Lower leg skin (tissue), 3 donors: ENCODE results near the gene HINT2.

Experiments
- POLR2A ChIP-seq, 2 donors: fragments of 450-650 bp; IDR thresholded peaks; one replicate each; pipeline ENCODE4 v1.6.1; 2016 to 2017; ENCODE audit warnings: antibody characterized with exemption in 2 of 2, mild to moderate bottlenecking in 1 of 2, moderate library complexity in 1 of 2
- TF ChIP-seq, protein P1 (sequence below), 3 donors: fragments of 450-650 bp; IDR thresholded peaks; one replicate each; pipeline ENCODE4 v1.5.1; 2016; ENCODE audit warnings: antibody characterized with exemption in 3 of 3, mild to moderate bottlenecking in 3 of 3, moderate library complexity in 2 of 3

DNA sequence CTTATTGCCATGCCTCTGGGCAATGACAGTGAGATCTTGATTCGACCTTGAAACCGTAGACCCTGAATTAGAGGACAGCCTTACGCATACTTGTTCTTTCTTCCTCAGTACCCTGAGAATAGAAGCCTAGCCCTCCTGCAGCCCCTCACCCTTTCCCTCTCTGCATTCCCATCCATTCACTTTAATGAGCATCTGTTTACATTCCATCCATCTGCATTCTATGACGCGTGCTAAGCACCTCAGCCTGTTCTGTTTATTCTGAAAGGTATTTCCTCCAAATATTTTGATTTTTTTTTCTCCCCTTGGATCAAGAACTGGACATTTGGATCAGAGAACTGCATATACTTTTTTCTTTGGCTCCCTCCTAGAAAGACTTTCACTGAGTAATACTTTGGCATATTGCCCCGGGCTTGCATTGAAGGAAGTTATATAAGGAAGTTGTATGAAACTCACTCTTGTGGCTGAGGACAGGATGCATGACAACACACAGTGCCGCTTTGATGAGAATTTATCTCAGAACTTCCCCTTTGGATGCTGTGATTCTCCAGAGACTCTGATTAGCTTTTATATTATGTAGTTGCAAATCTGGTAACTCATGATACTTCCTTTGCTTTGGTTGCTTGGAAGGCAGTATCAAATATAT, 29.9 kb upstream of the HINT2 start:
- TF ChIP-seq, protein P1, sequence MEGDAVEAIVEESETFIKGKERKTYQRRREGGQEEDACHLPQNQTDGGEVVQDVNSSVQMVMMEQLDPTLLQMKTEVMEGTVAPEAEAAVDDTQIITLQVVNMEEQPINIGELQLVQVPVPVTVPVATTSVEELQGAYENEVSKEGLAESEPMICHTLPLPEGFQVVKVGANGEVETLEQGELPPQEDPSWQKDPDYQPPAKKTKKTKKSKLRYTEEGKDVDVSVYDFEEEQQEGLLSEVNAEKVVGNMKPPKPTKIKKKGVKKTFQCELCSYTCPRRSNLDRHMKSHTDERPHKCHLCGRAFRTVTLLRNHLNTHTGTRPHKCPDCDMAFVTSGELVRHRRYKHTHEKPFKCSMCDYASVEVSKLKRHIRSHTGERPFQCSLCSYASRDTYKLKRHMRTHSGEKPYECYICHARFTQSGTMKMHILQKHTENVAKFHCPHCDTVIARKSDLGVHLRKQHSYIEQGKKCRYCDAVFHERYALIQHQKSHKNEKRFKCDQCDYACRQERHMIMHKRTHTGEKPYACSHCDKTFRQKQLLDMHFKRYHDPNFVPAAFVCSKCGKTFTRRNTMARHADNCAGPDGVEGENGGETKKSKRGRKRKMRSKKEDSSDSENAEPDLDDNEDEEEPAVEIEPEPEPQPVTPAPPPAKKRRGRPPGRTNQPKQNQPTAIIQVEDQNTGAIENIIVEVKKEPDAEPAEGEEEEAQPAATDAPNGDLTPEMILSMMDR (IDR thresholded peaks at IDR 0.05): no peak
- no peak for TF ChIP-seq POLR2A (IDR thresholded peaks at IDR 0.05)
